GM12891 (cell line): Measurements from ENCODE around the gene CEACAM18.

Experiments
- PAX5 ChIP-seq: IDR thresholded peaks from 2 replicates; pipeline ENCODE4 v1.6.1; 2011; ENCODE audit warnings: low read length, moderate library complexity, mild to moderate bottlenecking; ENCODE audit not compliant: insufficient read depth, severe bottlenecking
- POLR2A ChIP-seq: IDR thresholded peaks from 2 replicates; pipeline ENCODE4 v1.6.1; 2011; ENCODE audit warnings: low read depth, low read length, control low read depth
- POLR2AphosphoS5 ChIP-seq: IDR thresholded peaks from 2 replicates; pipeline ENCODE4 v1.6.1; 2011; ENCODE audit warnings: low read depth, low read length, control low read depth
- SPI1 ChIP-seq: IDR thresholded peaks from 2 replicates; pipeline ENCODE4 v1.6.1; 2011; ENCODE audit warnings: low read depth, low read length, control low read depth
- TAF1 ChIP-seq: IDR thresholded peaks from 2 replicates; pipeline ENCODE4 v1.6.1; 2011; ENCODE audit warnings: low read depth, low read length, control low read depth

GRCh38 chr19:51462276-51462675 lies 16.1 kb upstream of the CEACAM18 start:
- TF ChIP-seq POLR2AphosphoS5 (no peak), TAF1 (no peak), SPI1 (no peak), POLR2A (no peak), PAX5 (no peak)
